Measurements from ENCODE around the gene UFM1.
"Not testable (repeated sequence)": the region's sequence is repeated elsewhere in the genome, so short reads cannot be mapped to it uniquely, and the experiment has no call there.

Gene UFM1

DNA sequence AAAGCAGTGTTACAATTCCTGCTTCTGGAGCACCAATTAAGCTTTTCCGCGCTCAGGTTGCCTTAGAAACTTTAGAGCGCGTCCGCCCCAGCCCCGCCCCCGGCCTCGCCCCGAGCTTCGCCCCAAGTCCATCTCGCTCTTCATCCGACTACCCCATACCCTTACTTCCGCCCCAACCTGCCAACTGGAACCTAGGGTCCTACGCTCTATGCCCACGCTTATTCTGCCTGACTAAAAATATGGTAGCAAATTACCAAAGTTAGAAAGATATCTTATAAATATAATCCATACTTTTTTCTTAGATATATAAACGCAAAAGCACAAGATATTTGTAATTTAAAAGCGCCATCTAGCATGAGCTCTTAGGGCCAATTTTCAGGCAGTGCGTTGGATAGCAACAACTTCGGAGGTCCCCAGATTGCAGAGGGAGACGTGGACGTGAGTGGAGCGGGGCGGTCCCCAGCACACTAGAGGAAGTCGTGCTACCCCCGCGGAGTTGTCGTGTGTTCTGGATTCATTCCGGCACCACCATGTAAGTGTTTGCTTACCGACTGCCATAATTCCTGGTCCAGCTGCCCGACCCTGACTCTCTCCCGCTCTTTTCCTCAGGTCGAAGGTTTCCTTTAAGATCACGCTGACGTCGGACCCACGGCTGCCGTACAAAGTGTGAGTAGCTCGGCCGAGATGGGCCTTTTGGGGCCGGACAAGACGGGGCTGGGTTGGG lies at the start of gene UFM1:
Gene UFM1, plus strand, starts transcription at position 462 of the 724 bp plus-strand sequence. Its CDS starts 69 bp downstream, at position 531.
- DNase-seq: peak; percentile 96

DNA sequence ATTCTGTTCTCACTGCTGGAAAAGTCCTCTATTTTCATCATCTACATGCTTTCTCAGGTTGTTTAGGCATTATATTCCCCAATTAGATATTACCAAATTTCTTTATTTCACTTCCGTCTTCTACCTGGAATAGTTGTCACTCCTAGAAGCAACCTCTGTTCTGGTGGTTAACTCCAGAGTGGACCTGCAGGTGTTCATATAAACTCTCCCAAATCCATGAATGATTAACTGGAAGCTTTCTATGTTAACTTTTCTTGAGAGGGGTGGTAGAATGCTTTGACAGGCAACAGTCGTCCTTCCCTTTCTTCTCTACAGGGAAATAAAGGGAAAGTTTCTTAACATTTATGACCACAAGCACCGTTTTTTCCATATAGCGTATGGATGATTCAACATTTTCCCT lies 48.4 kb upstream of the UFM1 start:
- DNase-seq: no peak

DNA sequence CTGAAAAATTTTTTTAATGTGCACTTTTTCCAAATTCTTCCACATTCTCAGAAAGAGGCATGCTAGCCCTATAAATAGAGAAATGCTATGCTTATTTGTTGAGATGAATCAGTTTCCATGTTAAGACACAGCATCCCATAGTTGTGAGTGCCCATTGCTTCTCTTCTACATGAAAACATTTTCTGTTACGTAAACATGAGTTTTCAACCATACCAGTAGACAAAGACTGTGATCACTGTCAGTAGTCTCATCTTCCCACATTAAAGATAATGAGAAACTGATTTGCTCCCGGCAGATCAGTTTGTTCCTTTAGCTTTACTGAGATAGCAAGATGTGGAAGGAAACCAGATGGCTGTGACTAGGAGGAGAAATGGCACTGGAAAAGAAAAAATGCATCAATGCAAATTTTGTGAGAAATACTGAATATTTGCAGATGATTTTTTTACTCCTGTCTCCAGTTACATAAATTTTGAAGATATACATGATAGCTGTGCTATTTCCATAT lies 45.8 kb upstream of the UFM1 start:
- DNase-seq: no peak

DNA sequence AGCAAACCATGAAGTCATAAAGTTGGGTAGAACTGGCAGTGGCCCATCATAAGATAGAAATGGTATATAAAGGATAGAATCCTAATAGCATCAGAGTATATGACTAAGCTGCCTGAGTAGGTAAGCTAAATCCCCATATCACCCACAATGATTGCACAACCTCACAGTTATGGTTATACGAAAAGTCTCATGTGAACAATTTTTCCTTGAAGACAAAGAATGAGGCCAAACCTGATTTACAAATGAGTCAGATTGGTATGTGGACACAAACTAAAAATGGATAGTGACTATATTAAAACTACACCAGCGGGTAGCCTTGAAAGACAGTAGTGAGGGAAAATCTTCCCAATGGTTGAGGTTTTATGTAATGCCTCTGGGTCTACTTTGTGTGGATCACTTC lies 40.9 kb upstream of the UFM1 start:
- DNase-seq: no peak

DNA sequence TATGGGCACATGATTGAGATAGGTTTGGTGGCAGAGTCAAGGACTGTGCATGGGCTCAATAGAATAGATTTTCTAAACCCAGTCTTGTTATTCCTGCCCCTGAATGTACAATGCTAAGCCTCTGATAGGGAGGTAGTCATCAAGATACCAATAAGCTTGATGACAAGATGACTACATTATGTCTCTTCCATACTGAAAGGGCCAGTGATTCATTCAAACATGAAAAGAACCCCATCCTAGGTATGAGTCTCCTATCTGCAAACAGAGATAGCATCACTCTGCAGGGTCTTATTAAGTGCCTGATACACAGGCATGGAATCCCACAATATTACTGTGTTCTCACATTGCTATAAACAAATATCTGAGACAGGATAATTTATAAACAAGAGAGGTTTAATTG lies 40.3 kb upstream of the UFM1 start:
- no peak for DNase-seq

DNA sequence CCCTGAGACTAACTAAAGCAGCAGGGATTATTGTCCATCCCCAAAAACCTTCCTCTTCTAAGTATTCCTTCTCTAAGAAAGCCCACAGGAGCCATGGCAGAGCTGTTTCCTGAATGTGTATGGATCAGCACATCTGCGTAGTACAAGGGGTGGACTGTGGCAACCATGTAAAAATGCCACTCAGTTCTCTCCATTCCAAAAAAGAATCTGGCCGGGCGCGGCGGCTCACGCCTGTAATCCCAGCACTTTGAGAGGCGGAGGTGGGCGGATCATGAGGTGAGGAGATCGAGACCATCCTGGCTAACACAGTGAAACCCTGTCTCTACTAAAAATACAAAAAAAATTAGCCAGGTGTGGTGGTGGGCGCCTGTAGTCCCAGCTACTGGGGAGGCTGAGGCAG lies 38.5 kb upstream of the UFM1 start:
- not testable (repeated sequence) for DNase-seq

DNA sequence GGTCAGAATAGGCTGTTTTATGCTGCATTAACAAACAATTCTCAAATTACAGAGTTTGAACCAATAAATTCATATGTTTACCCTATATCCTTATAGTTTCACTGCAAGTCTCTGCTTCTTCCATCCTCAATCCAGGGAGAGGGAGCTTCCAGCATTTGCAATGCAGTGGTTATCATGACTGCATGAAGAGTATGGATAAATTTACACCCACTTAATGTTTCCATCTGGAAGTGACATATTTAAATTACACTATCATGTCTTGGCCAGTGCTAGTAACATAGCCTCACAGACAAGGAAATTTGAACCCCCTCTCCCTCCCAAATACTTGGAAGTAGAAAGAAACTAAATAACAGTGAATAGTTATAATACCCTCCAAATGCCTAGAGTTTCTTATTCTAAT lies 33.5 kb upstream of the UFM1 start:
- no peak for DNase-seq

DNA sequence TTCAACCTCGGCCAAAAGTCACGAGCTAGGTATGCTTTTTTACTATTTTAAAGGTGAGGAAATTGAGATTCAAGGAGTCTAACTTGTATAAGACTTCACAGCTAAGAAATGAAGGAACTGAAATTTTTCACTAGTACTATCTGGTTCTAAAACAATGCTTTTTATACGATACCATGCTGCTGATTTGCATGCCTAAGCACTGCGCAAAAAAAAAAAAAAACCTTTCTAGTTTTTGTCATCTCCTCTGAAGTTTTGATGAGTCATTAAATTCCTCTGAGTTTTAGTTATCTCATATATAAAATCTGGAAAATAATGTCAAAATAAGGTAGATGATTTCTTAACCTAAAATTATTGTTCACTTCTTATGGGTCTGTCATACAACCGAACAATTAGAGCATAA lies 28.0 kb upstream of the UFM1 start:
- DNase-seq: no peak

DNA sequence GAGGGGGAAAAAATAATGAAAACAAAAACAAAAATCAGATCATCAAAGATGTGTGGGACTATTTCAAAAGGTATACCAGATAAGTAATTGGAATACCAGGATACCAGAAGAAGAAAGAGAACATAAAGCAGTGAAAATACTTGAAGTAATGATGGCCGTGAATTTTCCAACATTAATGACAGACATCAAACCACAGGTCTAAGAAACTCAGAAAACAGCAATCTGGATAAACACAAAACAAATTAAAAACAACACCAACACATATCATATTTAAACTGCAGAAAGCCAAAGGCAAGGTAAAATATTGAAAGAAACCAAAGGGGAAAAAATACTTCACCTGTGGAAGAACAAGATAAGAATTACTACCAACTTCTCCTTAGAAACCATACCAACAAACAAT lies 24.2 kb upstream of the UFM1 start:
- DNase-seq: no peak

DNA sequence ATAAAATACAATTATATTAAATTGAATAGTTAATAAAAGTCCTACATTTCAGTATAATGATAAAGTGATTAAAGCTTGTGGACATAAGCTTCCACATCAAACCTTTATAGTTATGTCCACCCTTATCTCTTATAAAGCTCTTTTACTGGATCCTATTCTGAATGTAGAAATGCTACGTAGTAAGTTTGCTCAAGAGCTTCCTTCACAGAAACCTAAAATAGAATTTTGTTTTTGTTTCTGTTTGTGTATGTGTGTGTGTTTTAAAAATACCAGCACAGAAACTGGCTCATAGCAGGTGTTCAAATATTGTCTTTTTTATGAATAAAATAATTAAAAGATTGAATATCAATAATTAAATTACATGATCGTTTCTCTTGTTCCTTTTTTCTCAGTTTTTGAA lies 21.0 kb upstream of the UFM1 start:
- DNase-seq: no peak

DNA sequence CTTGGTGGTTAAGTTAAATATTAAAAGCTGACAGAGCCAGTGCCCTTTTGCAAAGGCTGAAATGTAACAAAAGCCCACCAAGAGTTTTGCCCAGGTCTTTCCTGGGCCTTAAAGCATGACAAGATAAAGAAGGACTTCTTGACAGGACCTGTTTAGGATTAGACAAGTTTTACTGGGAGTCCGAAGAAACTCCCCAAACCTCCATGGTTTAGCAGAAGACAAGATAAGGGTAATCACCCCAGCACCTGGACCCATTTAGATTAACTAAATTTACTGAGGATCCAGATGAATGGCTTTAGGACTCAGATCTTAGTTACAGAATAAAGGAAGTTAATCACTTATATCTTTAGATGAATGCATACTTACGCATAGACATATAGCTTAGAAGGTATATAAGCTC lies 14.8 kb upstream of the UFM1 start:
- no peak for DNase-seq

DNA sequence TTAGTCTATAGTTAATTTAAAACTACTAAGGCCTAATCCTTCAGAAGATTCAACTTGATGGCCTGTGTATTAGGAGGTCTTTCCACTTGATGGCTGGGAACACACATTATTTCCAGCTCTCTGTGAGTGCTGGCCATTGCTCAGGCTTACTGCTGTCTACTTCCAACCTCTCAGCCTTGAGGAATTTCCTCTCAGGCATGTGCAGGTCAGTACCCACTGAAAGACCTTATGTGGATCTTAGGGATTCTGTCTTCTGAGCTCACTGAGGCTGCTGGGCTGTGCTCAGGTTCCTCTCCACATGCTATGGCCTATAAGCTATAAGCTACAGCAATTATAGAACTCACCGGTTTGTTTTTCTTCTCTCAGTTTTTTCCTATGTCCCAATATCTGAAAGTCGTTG lies 11.6 kb upstream of the UFM1 start:
- DNase-seq: no peak

DNA sequence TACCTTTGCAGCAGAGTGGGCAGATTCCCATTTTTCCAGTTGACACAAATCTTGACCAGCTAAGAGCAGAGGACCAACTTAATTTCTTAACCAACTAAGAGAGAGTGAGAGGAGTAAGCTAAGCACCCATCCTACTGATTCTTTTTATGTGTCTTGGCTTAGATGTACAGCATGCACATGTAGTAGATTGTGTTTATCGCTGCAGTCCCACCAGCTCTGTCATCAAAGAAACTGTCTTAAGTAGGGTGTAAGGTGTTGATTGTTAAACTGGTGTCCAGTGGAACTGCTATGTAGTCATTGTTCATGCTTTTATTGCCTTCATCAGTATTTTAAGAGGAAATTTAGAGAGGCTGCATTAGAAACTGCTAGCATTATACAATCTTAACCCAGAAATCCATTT lies 9.0 kb upstream of the UFM1 start:
- no peak for DNase-seq

DNA sequence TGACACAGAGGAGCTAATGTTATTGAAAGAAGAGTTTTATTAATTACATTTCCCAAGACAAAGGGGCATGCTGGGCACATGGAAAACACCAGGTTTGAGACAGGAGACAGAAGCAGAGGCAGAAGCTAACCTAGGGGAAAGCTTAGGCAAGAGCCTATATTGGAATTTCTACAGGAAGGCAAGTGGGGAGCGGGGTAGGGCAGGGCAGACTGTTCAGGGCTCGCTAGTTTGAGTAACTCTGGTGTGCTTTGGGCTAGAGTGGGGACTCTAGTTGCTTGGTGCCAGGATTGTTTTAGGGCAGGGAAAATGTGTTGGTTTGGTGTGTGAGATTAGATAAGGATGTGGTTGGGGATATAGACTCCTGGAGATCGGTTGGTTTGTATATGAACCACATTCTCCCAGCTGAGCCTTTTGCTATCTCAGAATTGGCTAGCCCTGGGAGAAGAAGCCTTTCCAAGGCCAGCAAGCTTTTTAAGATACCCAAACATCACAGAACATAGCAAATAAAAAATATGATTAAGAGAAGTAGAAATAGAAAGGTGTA lies 8.4 kb upstream of the UFM1 start:
- DNase-seq: no peak

DNA sequence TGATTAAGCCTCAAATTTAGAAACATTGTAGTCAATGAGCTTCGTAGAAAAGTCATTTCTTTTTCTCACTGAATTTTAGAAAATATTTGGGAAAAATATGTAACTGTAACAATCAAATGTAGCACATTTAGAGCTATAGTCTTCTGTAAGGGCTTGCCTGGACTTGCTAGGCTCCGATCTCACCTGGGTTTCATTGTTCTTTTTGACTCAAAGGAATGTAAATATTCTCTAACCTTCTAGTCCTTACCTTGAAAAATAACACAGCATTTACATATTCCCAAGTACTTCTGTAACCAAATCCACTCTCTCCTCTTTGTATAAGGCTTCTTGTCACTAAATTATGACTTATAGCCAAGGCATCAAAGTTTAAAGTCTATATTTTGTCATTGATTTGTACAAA lies 2.9 kb upstream of the UFM1 start:
- no peak for DNase-seq

DNA sequence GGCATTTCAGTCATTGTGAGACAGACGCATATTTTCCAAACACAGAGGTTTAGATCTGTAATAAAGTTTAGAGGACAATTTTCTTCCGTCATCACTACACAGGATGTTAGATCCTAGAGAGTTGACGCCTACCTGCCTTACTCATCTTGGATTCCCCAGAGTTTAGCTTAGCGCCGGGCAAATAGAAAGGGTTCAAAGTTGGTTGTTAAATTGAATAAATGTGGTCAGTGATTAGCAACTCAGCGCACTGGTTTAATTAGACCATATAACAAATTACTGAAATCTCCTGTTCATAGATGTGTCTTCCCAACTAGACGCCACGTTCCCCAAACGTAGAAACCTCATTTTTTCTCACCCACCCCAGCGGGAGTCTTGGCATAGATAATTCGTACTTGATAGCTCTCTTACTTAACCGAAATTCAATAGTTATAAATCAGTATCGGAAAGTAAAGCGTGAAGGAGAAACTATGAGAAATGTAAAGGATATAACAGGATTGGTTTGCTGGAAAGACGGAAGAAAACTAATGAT lies 726 bp upstream of the UFM1 start:
- peak; percentile 63 for DNase-seq

DNA sequence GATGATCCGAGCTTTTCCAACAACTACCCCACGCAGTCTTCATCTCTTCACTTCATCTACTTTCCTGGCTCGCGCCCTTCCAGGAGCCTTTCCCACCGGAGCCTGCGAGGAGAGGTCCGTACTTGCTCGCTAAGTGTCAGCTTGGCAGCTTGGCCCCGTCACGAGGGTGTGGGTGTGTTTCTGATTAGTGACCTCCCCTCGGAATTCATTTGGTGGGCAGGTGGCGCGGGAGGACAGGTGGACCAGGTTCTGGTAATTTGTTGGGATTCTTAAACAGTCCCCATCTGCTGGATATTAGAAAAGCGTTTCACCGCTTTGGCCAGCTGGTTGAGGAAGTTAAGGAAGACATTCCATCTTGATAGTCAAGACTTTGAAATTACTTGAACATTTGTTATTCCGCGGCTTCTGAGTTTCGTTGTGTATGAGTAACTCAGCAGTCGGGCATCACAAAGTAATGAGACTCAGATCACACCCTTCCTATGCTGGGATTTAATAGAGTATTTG lies 515 bp downstream of the UFM1 start:
- no peak for DNase-seq

DNA sequence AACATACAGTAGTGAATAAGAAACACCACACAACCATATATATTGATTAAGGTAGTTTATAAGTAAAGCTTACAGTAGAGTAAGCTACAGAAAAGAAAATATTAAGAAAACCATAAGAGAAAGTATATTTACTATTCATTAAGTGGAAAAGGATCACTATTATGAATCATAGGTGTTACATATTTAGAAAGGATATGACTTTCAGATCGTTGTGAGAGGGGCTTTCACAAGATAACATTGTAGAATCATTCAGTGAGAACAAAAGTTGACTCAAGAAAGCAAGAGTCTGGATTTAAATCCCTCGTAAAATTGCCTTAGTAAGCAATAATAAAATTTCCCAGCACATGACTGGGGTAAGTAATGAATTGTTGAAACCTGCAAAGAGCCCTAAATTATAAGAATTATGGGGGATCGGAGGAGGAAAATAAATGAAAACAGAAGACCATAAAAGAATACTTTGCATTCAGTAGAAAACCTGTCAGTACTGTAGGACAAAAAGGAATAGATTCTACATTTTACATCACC lies 6.0 kb downstream of the UFM1 start:
- DNase-seq: no peak

DNA sequence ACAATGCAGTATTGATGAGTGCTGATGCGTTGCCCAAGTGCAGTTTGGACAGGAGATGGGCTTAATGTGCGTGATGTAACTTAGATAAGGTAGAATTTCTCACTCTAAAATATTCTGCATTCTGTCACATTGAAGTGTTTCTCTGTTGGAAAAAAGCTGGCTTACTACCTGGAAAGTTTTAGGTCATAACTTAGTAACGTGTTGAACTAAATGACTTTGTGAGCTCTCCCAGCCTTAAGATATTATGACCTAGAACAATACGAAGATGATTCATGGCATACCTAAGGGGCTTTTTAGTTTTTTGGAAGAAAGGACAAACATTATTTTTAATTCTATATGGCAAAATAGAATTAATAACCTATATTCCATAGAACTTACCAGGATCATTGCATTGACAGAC lies 9.0 kb downstream of the UFM1 start:
- no peak for DNase-seq

DNA sequence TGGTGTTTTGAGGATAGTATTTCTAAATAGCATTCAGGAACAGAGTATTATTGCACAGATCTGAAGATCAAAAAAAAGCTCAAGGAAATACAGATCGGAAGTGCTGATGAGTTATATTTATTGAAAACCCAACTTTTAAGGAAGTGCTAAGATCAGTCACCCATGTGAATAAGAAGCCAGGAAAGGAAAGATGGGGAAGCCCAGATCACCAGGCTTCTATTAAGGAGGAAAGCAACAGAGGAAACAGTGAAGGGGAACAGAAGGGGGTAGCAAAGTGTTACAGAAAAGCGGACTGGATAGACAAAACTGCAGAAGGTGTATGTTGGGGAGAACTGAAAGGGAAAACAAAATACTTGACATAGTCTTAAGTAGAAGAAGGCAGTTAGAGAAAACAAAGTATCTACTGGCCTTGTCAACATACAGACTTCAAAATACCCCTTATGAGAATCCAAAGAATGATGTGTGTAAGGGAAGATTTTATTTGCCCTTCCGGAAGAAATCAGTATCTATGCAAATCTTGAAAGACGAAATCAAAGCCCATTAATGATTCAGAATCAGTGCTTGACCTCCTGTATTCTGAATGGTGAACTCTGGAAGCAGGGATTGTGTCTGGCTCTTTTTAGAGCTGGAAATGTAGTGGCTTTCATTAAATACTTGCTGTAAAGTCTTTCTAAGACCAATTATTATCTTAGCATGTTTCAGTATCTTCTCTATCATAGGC lies 12.1 kb downstream of the UFM1 start:
- DNase-seq: no peak

DNA sequence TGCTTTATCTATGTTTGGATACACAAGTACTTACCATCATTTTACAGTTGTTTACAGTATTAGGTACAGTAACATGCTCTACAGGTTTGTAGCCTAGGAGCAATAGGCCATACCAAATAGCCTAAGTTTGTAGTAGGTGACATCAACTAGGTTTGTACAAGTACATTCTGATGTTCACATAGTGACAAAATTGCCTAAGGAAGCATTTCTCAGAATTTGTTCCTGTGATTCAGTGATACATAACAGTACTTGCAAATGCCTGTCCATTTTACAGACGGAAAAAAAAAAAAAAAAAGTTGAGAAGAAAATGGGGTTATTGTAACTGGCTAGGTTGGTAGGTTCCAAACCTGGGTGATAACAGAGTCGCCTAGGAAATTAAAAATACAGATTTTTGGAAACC lies 13.6 kb downstream of the UFM1 start:
- no peak for DNase-seq

DNA sequence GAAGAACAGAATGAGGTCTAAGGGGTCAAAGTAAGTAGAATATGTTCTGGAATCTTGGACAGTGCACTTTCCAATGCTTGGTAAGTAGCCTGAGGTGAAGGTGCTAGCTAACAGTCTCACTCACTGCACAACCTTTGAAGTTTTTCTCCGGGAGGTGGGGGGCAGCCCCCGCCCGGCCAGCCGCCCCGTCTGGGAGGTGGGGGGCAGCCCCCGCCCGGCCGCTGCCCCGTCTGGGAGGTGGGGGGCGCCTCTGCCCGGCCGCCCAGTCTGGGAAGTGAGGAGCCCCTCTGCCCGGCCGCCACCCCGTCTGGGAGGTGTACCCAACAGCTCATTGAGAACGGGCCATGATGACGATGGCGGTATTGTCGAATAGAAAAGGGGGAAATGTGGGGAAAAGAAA lies 14.1 kb downstream of the UFM1 start:
- DNase-seq: not testable (repeated sequence)

DNA sequence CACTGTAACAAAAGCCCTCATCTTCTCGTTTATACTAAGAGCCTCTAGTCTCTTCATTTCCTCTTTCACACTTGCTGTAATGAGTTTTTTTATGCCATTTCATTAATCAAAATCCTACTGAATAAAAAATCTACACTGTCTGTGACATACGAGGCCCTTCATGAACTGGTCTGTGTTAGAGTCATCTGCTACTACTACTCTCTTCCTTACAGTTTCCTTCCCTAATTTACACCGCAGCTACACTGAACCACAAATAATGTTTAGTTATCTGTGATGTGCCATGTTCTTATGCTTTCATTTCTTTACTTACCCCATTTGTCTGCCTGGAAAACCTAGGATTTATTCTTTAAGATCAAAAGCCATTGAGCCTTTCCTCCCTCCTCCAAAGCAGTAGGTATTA lies 16.0 kb downstream of the UFM1 start:
- peak; percentile 9 for DNase-seq
